Effector memory CD4-positive, alpha-beta T cell (primary cell): ENCODE results near the gene KAZALD1.

ENCODE experiments used
- DNase-seq, 3 donors: peaks; one replicate each; pipeline ENCODE4 v3.0.0-alpha.2; 2020
- H3K27ac ChIP-seq: 2 replicates; pipeline ENCODE4 v1.7.0; 2013; ENCODE audit warnings: mild to moderate bottlenecking, low read length, moderate library complexity; ENCODE audit not compliant: insufficient read depth, poor library complexity, severe bottlenecking
- H3K27me3 ChIP-seq: replicated peaks from 2 replicates; pipeline ENCODE4 v1.7.0; 2013; ENCODE audit warnings: mild to moderate bottlenecking, low read length; ENCODE audit not compliant: insufficient read depth, control insufficient read depth, poor library complexity, severe bottlenecking
- H3K36me3 ChIP-seq: 2 replicates; pipeline ENCODE4 v1.7.0; 2013; ENCODE audit warnings: mild to moderate bottlenecking, low read length, moderate library complexity; ENCODE audit not compliant: control insufficient read depth, insufficient read depth
- H3K4me1 ChIP-seq: 2 replicates; pipeline ENCODE4 v1.7.0; 2013; ENCODE audit warnings: low read length, mild to moderate bottlenecking; ENCODE audit not compliant: control insufficient read depth, insufficient read depth, poor library complexity, severe bottlenecking
- H3K4me3 ChIP-seq: 2 replicates; pipeline ENCODE4 v1.7.0; 2013; ENCODE audit warnings: low read length, low read depth, mild to moderate bottlenecking; ENCODE audit not compliant: insufficient read depth, poor library complexity, severe bottlenecking
- H3K9me3 ChIP-seq: 2 replicates; pipeline ENCODE4 v1.7.0; 2013; ENCODE audit warnings: mild to moderate bottlenecking, low read length, moderate library complexity; ENCODE audit not compliant: control insufficient read depth

Gene KAZALD1

GRCh38 chr10:101091546-101092290 is 29.9 kb downstream of the KAZALD1 start:
- Histone ChIP-seq H3K9me3 (no peaks in the 10 kb centered on the region), H3K27ac (no peak overlapping the region), H3K27me3 (peaks cover 15% of the 10 kb centered on the region), H3K4me1 (peaks cover 4% of the 10 kb centered on the region), H3K4me3 (no peak overlapping the region), H3K36me3 (no peaks in the 10 kb centered on the region)
- DNase-seq = no peak

- Histone ChIP-seq H3K9me3 (no peaks in the 10 kb centered on the region), H3K4me1 (peaks cover 4% of the 10 kb centered on the region), H3K4me3 (no peak overlapping the region), H3K27ac (no peak overlapping the region), H3K36me3 (no peaks in the 10 kb centered on the region), H3K27me3 (peaks cover 18% of the 10 kb centered on the region)
- no peak for DNase-seq
Observed at GRCh38 chr10:101092881-101093354, 31.1 kb downstream of the KAZALD1 start.

GRCh38 chr10:101094121-101094879 is 32.5 kb downstream of the KAZALD1 start:
- Histone ChIP-seq H3K4me3 (no peak overlapping the region), H3K4me1 (peaks cover 4% of the 10 kb centered on the region), H3K9me3 (no peaks in the 10 kb centered on the region), H3K27me3 (peaks cover 16% of the 10 kb centered on the region), H3K27ac (no peak overlapping the region), H3K36me3 (no peaks in the 10 kb centered on the region)
- no peak for DNase-seq

DNA sequence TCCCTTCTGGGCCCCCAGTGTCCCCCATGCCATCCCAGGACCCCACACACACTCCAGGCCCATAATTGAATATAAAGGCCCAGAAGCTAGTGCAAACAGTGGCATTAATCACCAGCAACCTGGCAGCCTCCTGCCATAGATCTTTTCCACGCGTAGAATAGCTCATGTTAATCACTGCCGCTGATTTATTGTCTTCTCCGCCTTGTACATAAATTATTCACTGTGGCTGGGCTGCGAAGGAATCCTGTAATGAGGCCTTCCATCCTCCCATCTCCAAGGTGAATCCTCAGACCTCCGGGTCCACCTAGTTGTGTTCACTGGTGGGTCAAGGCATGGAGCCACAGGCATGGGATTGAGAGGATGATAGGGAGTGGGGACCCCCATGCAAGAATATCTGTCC is 33.2 kb downstream of the KAZALD1 start:
- DNase-seq = no peak
- no peak overlapping the region for H3K27ac ChIP-seq
- H3K9me3 ChIP-seq = no peaks in the 10 kb centered on the region
- peaks cover 16% of the 10 kb centered on the region for H3K27me3 ChIP-seq
- H3K4me1 ChIP-seq = peaks cover 4% of the 10 kb centered on the region
- no peak overlapping the region for H3K4me3 ChIP-seq
- no peaks in the 10 kb centered on the region for H3K36me3 ChIP-seq

- Histone ChIP-seq H3K4me1 (peaks cover 4% of the 10 kb centered on the region), H3K9me3 (no peaks in the 10 kb centered on the region), H3K4me3 (no peak overlapping the region), H3K27ac (no peak overlapping the region), H3K36me3 (no peaks in the 10 kb centered on the region), H3K27me3 (peaks cover 20% of the 10 kb centered on the region)
- DNase-seq = peak; percentile 21 to 56 (median 44)
Observed at GRCh38 chr10:101095550-101096213, 33.9 kb downstream of the KAZALD1 start.

GRCh38 chr10:101096378-101096777 is 34.6 kb downstream of the KAZALD1 start:
- Histone ChIP-seq H3K36me3 (no peaks in the 10 kb centered on the region), H3K9me3 (no peaks in the 10 kb centered on the region), H3K27me3 (peaks cover 25% of the 10 kb centered on the region), H3K4me3 (no peak overlapping the region), H3K4me1 (peaks cover 4% of the 10 kb centered on the region), H3K27ac (no peak overlapping the region)
- DNase-seq = no peak

GRCh38 chr10:101097881-101098280 is 36.1 kb downstream of the KAZALD1 start:
- Histone ChIP-seq H3K27ac (no peak overlapping the region), H3K4me1 (peaks cover 4% of the 10 kb centered on the region), H3K9me3 (no peaks in the 10 kb centered on the region), H3K36me3 (no peaks in the 10 kb centered on the region), H3K27me3 (peaks cover 27% of the 10 kb centered on the region), H3K4me3 (no peak overlapping the region)
- no peak for DNase-seq

DNA sequence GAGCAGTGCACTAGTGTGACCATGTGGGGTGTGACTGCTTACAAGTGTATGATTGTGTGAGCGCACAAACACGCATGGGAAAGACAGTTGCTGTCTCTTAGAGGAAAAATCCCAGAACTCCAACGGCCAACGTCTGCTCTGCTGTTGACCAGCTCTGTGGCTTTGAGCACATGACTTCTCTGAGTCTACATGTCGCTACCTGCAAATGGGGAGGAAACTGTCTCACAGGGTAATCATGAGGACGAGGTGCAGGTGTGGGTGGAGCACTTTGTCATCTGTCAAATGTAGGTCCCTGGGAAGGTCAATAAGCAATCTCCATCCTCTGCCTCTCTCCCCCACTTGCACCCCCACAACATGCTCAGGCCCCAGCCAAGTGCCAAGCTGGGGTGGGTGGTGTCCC is 38.1 kb downstream of the KAZALD1 start:
- H3K4me3 ChIP-seq = no peak overlapping the region
- peaks cover 4% of the 10 kb centered on the region for H3K4me1 ChIP-seq
- no peaks in the 10 kb centered on the region for H3K9me3 ChIP-seq
- DNase-seq = no peak
- H3K27ac ChIP-seq = no peak overlapping the region
- no peaks in the 10 kb centered on the region for H3K36me3 ChIP-seq
- H3K27me3 ChIP-seq = peaks cover 27% of the 10 kb centered on the region

- Histone ChIP-seq H3K4me3 (no peak overlapping the region), H3K27ac (no peak overlapping the region), H3K36me3 (no peaks in the 10 kb centered on the region), H3K4me1 (no peaks in the 10 kb centered on the region), H3K27me3 (peaks cover 19% of the 10 kb centered on the region), H3K9me3 (no peaks in the 10 kb centered on the region)
- DNase-seq = no peak
Observed at GRCh38 chr10:101101372-101101881, 39.6 kb downstream of the KAZALD1 start.
